Activated CD4-positive, alpha-beta T cell treated with anti-CD3 and anti-CD28 coated beads, Interleukin-2, amount 50 U/mL, for 1 hour (primary cell): ENCODE results near the gene RAB3D.
"Not testable (repeated sequence)": the region's sequence is repeated elsewhere in the genome, so short reads cannot be mapped to it uniquely, and the experiment has no call there.

Source experiments
- DNase-seq: peaks from one replicate; pipeline ENCODE4 v3.0.0-alpha.2; 2020

RAB3D gene

DNA sequence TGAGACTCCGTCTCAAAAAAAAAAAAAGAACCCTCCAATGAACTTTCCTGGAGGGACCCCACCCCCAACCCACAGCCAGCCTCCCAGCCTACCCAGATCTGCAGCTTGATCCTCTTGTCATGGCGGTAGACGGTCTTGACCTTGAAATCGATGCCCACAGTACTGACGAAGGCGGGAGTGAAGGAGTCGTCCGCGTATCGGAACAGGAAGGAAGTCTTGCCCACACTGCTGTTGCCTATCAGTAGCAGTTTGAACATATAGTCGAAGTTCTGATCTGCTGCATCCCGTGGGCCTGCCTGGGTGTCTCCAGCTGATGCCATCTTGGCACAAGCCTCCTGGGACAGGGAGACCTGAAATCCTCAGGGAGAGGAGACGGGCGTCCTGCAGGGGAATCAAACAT is 2.4 kb downstream of the RAB3D start:
- DNase-seq = no peak

DNA sequence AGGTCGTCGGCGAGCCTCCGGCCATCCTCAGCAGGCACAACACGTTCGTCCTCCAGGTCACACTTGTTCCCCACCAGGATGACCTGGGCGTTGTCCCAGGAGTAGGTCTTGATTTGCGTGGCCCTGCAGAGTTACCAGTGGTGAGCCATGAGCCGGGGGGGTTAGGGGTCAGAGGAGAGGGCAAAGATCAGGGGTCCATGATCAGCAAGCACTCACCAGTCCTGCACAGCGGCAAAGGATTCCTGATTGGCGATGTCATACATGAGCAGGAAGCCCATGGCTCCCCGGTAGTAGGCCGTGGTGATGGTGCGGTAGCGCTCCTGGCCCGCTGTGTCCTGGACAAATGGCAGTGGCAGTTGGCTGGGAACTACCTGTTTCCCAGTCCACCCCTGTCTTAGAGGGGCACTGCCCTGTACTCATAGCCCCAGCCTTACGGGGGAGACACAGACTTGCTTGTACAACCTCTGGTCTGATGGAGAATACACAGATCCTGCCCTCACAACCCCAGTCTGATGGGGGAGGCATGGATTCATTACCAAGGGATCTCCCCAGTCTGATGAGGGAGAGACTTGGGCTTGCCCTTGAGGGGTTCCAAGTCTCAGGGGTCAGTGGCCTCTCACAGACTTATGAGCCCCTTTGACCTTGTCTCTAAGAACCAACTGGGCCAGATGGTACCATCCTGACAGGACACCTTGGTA is 3.9 kb downstream of the RAB3D start:
- DNase-seq = no peak

DNA sequence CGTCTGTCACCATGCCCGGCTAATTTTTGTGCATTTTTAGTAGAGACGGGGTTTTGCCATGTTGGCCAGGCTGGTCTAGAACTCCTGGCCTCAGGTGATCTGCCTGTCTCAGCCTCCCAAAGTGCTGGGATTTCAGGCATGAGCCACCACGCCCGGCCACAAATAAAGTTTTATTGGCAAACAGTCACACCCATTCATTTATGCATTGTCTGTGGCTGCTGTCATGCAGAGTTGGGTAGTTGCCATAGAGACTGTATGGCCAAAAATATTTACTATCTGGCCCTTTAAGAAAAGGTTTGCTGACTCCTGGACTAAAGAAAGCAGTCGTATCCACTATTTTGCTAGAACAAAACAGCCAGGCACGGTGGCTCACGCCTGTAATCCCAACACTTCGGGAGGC is 5.6 kb downstream of the RAB3D start:
- DNase-seq = not testable (repeated sequence)

DNA sequence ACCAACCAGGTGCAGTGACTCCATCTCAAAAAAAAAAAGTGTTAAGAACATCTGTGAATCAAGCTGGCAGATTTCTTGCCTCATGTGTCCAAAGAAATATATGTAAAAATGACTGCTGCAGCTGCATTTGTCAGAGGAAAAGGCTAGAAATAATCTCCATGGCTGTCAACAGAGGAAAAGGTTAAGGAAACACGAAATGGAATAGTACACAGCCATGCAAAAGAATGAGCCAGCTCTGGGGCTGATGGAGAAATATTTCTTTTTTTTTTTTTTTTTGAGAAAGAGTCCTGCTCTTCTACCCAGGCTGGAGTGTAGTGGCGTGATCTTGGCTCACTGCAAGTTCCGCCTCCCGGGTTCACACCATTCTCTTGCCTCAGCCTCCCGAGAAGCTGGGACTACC is 6.6 kb downstream of the RAB3D start:
- no peak for DNase-seq

DNA sequence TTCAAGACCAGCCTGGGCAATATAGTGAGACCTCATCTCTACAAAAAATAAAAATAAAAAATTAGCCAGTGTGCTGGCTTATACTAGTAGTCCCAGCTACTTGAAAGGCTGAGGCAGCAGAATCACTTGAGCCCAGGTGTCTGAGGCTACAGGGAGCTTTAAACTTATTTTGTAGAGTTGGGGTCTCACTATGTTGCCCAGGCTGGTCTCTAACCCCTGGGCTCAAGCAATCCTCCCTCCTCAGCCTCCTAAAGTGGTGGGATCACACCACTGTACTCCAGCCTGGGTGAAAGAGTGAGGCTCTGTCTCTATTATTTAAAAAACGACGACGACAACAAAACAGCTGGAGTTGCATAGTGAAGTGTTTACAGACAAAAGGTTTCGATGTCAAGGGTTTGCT is 8.0 kb downstream of the RAB3D start:
- no peak for DNase-seq

DNA sequence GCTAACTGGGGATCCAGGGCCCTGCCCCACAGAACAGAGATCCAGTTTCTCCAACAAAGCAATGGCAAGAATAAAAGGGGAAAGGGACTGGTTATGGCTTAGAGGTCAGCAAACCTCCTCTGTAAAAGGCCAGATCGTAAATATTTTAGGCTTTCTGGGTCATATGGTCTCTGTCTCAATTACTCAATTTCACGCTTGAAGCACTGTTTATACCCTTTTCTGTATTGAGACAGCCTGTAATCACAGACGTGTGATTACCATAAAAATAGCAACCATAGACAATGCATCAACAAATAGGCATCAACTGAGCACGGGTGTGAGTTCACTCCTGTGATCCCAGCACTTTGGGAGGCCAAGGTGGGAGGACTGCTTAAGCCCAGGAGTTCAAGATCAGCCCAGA is 9.3 kb downstream of the RAB3D start:
- DNase-seq = no peak

DNA sequence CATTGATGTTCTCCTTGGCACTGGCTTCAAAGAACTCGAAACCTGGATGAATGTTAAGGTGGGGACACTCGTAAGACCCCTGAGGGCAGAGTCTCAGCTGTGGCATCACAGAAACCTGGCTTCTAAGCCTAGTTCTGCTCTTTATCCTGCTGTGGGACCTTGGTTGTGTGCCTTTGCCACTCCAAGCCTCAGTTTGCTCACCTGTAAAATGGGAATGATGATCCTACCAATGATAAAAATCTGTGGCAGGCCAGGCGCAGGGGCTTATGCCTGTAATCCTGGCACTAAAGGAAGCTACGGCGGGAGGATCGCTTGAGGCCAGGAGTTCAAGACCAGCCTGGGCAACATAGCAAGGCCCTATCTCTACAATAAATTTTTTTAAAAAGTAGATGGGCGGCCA is 13.9 kb downstream of the RAB3D start:
- no peak for DNase-seq

DNA sequence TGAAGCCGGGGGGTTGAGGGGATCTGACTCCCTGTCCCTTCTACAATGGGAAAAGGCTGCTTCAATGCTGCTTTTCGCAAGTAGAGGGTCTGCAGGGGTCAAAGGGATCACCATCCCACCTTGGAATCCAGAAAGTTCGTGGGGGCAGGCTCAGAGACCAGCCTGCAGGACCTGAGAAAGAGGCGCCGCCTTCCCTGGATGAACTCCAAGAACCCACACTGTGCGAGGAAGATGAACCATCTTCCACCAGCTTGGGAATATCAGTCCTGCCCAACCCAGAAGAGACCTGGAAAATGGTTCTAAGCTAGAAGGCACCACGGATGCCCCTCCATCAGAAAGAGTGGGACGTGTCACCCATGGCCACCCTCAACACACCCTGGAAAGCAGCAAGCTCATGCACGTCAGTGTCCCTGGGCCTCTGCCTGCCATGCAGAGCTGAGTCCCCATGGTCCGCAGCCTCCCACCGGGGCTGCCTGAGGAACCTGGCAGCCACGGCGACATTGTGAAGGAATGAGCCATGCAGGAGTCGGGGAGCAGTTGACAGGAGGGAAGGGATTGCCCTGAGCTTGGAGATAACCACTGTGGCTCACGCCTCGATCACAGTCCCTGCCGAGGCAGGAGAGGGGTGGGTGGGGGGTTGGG is 14.6 kb downstream of the RAB3D start:
- DNase-seq = no peak

DNA sequence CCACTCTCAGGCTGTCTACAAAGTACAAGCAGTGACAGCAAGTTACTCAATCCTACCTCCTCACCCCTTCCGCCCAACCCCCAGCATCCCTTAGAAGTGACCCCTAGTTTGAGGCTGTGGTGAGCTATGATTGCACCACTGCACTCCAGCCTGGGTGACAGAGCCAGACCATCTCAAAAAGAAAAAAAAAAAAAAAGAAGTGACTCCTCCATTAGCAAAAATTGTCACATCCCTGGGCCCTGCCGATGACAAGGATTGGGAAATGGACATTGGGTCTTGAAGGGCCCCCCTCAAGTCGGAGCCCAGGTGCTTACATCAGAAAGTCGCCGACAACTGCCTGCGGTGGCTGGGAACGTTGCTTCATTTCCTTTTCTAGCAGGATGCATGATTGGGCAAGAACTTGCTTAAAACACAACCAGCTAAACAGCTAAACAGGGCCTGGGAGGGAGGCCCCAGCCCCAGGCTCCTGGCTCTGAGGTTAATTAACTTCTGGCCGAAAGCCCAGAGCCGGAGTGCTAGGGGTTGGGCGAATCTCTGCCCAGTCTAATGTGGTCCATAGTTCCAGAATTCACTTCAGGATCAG is 15.3 kb downstream of the RAB3D start:
- no peak for DNase-seq

DNA sequence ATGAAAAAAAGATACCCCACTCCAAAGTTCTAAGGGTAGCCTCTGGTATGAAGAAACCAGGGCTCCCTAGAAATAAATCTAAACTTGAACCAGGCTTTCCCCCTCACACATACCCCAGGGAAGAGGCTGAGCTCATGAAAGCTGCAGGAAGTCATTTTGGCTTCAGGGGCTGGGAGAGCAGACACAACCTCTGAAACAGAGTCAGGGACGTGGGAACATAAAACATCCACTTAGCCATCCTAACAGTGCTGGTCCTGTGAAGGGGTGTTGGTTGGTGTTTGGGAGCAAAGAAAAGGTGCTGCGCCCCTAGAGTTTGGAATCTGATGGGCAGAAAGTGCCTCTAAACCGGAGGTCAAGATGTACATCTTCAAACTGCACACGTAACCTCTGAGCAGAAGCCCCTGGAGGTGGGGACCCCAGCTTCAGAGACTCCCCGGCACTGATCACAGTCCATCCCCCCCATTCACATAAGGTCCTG is 15.8 kb downstream of the RAB3D start:
- DNase-seq = no peak

DNA sequence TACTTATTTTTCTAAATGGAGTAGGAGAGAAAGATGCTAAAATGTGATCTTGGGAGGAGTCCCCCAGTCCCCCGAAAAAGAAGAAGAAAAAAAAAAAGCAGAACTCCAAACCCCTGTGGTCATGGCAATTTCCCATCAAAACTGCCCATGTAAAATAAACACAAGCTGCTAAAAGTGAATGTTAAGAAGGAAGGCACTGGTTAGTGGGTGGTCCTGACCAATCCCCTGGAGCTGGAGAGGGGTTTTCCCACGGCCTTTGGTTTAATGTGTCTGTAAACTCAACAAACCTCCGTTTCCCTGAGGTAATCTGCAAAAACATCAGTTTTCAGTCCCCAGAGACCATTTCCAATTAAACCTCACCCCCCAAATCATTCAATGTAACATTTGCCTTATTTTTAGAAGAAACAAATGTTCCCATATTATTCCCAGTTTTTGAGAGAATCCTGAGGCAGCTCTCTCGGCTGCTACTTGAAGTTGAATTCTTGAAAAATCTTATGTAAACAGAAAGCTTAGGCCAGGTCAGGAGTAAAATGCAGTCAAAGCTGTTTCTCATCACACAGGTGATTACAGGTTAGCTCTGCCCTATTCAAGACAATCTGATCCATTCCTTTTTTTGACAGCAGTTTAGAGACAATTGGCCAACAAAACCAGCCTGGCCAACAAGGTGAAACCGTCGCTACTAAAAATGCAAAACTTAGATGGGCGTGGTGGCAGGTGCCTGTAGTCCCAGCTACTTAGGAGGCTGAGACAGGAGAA is 17.0 kb downstream of the RAB3D start:
- DNase-seq = no peak

DNA sequence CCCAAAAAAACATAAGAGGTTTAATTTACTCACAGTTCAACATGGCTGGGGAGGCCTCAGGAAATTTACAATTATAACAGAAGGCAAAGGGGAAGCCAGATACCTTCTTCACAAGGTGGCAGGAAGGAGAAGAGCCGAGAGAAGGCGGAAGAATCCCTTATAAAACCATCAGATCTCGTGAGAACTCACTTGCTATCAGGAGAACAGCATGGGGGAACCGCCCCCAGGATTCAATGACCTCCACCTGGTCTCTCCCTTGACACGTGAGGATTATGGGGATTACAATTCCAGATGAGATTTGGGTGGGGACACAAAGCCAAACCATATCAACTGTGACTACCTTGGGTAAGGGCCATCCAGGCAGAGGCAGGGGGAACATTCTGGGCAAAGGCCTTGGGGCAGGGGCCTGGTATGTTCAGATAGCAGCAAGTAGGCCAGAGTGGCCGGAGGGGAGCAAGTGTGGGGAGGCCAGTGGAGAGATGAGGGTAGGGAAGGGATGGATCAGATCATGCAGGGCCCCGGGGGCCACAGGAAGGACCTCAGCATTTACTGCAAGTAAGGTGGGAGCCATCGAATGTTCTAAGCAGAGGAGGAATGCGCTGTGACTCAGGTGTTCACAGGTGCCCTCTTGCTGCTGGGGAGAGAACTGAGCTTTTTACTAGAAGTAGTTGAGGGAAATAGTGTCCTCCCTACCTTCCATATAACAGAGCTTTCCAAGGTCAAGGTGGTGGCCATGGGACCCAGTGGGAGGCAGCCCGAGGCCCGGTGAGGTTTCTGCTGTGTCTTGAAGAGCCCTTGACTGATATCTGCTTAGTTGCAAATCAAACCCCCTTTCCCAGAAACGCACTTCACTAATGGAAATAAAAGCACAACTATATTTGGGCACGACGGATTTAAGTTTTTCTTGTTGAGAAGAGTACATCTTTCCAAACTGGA is 18.0 kb downstream of the RAB3D start:
- DNase-seq = no peak

DNA sequence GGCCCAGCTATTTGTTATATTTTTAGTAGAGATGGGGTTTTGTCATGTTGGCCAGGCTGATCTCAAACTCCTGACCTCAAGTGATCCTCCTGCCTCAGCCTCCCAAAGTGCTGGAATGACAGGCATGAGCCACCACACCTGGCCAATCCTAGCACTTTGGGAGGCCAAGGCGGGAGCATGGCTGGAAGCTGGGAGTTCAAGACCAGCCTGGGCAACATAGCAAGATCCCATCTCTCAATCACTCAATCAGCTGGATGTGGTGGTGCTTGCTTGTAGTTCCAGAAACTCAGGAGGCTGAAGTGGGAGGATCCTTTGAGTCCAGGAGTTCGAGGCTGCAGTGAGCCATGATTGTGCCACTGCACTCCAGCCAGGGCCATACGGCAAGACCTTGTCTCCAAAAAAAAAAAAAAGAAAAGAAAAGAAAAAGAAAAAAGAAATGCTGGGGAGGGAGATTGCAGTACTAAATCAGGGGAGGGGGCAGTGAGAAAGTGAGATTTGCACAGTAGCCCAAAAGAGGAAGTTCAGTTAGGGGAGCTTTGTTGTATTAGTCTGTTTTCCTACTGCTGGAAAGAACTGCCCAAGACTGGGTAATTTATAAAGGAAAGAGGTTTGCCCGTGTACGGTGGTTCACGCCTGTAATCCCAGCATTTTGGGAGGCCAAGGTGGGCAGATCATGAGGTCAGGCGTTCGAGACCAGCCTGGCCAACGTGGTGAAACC is 19.0 kb downstream of the RAB3D start:
- DNase-seq = not testable (repeated sequence)

DNA sequence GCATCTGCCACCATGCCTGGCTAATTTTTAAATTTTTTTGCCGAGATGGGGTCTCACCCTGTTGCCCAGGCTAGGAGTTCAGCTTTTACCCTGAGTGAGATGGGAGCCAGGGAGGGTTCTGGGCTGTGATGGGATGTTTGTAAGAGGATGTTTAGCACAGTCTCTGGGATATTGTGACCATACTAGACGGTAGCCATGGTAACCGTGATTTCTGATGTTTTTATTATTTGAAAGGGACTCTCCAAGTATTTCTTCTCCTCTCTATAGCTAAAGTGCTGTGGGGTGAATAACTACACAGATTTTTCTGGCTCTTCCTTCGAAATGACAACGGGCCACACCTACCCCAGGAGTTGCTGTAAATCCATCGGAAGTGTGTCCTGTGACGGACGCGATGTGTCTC is 33.1 kb downstream of the RAB3D start:
- no peak for DNase-seq

DNA sequence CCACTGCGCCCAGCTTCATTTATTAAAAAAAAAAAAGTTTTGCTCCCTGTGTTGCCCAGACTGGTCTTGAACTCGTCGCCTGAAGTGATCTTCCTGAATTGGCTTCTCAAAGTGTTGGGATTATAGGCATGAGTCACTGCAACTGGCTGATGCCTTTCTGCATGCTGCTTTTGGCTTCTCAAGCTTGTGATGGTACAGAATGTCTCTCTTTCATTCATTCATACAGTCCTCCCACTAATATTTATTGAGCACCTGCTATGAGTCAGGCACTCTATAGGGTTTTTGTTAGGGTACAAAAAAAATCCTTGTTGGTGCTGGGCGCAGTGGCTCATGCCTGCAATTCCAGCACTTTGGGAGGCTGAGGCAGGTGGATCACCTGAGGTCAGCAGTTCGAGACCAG is 34.5 kb downstream of the RAB3D start:
- no peak for DNase-seq

DNA sequence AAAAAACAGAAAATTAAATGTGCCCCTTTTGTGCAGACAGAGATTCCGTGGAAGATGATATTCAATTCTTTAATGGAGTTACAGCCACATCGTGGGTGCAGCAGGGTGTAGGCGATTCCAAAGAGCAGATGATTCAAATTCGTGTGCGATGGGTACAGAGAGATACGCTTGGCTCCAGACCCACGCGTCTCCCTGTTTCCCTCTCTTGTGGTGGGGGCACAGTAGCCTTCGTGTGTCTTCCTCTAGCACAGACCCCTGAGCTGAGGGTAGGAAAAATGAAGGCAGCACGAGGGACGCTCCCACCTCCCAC is 38.7 kb downstream of the RAB3D start:
- no peak for DNase-seq

DNA sequence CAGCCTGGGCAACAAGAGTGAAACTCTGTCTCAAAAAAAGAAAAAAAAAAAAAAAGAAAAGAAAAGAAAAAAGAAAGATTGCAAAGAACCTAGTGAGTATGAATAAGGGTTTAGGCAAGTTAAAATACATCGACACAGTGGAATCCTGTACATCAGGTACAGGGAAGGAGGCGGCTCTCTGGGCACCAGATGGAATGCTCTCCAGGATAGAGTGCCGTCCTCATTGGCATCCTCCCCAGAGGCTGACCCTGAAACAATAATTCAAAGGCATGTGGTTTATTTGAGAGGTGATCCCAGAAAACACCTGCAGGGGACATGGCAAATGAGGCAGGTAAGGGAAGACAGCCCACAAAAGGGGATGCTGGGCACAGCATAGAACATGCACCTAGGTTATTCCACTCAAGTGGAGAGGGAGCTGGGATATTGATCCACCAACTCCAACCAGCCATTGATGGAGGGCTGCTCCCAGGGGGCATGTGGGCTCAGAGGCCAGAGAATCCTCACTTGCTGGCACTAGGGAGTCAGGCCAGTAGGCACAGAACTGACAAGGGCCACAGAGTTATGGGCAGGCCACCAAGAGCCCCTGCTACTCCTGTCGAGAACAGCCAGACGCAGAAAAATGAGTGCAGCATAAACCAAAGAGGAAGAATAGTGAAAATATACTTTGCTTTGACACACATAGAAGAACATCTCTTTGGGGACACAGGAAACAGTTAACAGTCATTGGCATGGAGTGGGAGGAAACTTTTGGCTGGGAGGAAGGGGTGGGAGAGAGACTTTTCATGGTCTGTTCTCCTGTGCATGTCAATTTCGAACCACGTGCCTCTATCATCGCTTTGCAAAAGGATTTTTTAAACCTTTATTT is 39.3 kb downstream of the RAB3D start:
- no peak for DNase-seq

DNA sequence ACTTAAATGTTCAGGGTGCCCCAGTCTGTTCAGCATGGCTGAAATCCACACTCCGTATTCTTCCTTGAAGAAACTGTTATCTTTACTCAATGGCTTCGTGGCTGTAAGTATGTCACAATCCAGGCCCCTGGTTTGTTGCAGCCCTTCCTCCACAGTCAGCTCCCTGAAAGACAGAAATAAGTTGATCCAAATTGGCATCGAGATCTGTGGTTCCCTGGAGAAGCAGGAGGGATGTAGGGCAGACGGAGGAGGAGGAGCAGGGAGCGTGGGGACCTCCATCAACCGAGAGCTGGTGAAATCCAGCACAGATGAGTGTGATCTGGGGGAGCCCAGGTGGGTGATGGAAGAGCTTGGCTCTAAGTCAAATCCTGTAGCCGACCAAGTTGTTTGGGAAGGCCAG is 43.2 kb downstream of the RAB3D start:
- no peak for DNase-seq

DNA sequence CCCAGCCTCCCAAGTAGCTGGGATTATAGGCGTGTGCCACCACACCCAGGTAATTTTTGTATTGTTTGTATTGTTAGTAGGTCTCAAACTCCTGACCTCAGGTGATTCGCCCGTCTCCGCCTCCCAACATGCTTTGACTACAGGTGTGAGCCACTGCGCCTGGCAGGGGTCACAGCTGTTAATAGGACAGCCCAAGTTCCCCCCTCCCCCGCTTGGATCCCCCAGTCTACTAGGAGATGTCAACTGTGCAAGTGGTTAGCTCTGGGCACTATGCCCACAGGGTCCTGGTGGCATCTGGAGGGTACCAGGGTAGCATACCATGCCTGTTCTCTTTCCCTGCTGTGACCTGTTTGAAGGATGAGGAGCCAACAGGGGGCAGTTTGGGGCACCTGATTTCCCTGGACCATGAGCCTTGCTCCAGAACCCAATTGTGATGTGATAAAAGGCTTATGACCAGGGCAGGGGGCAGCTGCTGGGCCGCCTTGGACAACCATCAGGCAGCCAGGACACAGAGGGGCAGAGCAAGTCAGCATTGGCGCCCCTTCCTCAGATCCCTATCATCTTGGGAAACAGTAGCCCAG is 43.7 kb downstream of the RAB3D start, which contains the start of gene TSPAN16:
Gene TSPAN16, plus strand, starts transcription at position 496 of the 581 bp plus-strand sequence. CDS start 138 bp downstream, outside the sequence.
- DNase-seq = no peak

DNA sequence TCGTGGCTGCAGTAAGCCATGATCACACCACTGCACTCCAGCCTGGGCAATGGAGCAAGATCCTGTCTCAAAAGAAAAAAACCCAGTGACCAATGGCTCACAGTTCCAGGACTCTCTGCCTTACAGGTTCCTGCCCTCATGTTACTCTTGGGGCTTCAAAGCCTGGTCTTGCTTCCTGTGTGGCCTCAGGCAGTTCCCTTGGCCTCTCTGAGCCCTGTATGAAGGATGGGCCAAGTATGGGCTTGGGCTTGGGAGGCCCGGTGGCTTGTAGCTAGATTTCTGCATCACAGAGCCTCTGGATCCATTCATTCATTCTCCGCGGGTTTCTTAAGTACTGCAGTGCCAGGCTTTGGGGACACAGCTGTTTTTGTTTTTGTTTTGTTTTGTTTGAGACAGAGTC is 44.3 kb downstream of the RAB3D start:
- DNase-seq = no peak
